Ovary (tissue), 9 donors: ENCODE data around the gene VPS8. TPM values are rescaled to one million over a fixed set of nuclear protein-coding genes. Genes with fewer than 3 reads are reported as not detected.

Experiments used
- DNase-seq, 5 donors: peaks; one replicate each; pipeline ENCODE4 v3.0.0-alpha.2; 2019 to 2020
- H3K27ac ChIP-seq, 2 donors: fragments of 200-600 bp; one replicate each; pipeline versions ENCODE4 v1.5.1 to v1.8.0; 2019 to 2022
- H3K27me3 ChIP-seq: fragments of 200-600 bp; one replicate; pipeline ENCODE4 v1.8.0; 2022
- H3K36me3 ChIP-seq: fragments of 200-600 bp; sonication (generic); one replicate; pipeline ENCODE4 v1.5.1; 2019
- H3K4me1 ChIP-seq: one replicate; pipeline ENCODE4 v1.8.1; 2013; ENCODE audit warnings: mild to moderate bottlenecking, moderate library complexity; ENCODE audit not compliant: insufficient read depth
- H3K4me3 ChIP-seq: fragments of 200-600 bp; sonication (generic); one replicate; pipeline ENCODE4 v1.5.1; 2017
- H3K9me3 ChIP-seq, 2 donors: fragments of 200-600 bp in 1 of 2; sonication (generic) in 1 of 2; one replicate each; pipeline versions ENCODE4 v1.5.1 to v1.8.1; 2013 to 2019; ENCODE audit warnings: mild to moderate bottlenecking in 1 of 2, moderate library complexity in 1 of 2
- CTCF ChIP-seq, 3 donors: fragments of 450-650 bp in 2 of 3; fragments of 200-600 bp in 1 of 3; IDR thresholded peaks; one replicate each; pipeline versions ENCODE4 v1.5.1 to v1.8.0; 2016 to 2022; ENCODE audit warnings: antibody characterized with exemption in 3 of 3, mild to moderate bottlenecking in 1 of 3
- EP300 ChIP-seq: sonication (generic); formaldehyde crosslinking; IDR thresholded peaks from one replicate; pipeline ENCODE4 v1.6.1; 2017; ENCODE audit warnings: antibody characterized with exemption
- POLR2A ChIP-seq: fragments of 450-650 bp; IDR thresholded peaks from one replicate; pipeline ENCODE4 v1.6.1; 2017; ENCODE audit warnings: antibody characterized with exemption, mild to moderate bottlenecking, moderate library complexity
- WGBS, 3 donors: extraction: QIAGEN DNeasy Blood & Tissue Kit in 1 of 3; methylation state at CpG; one replicate each; pipeline versions ENCODE4 v1.1.5 to v1.1.7; 2013 to 2017; 5-methylcytosine and 5-hydroxymethylcytosine counted together
- intact Hi-C, 4 donors: fragments of 100-400 bp; cut with DNase I; formaldehyde crosslinking; loops; one replicate each; pipeline versions ENCODE4 v1.11.0 to v1.15.1; 2022 to 2023
- polyA plus RNA-seq, 2 donors: library from polyadenylated mRNA; stranded (reverse); fragments of 200-250 nt in 1 of 2; fragments of 350-450 nt in 1 of 2; fragmentation: Illumina TruSeq in 1 of 2; extraction: RNeasy Lipid Tissue Mini Kit (QIAGEN cat#74804) in 1 of 2; gene quantifications; one replicate each; pipeline ENCODE4 v1.2.3, GENCODE V29; 2013 to 2014
- total RNA-seq, 7 donors: library from RNA; depleted of rRNA in 2 of 7; stranded (reverse); fragments of >200 nt in 2 of 7; fragmentation: NEBNext Ultra II Directional in 3 of 7; extraction: Animal tissue kit (Norgen Biotek cat#: 25700) in 3 of 7; gene quantifications; one replicate each; pipeline versions ENCODE4 v1.1.0 to v1.2.4, GENCODE V29; 2016 to 2023
- donor health status: DM: no; HTN: no; CAD: no; lungs with moderate emphysema.
- donor health status: DM: no; HTN: no; CAD: no.
- donor health status: Bipolar disorder and iron deficiency.
- donor health status: DM: yes; HTN: yes; CAD: no.
- donor health status: DM: no; HTN: no; CAD: no.
- donor health status: DM: yes; HTN: yes; CAD: no.

Gene VPS8
- total and polyA plus RNA-seq, 9 donors = 15.0 to 58.8 (median 42.7) TPM

GRCh38 chr3:185067173-185067572 is 255.2 kb downstream of the VPS8 start:
- Histone ChIP-seq H3K4me3 (no peak overlapping the region), H3K27ac (no peak overlapping the region), H3K27me3 (no peaks in the 10 kb centered on the region), H3K4me1 (no peaks in the 10 kb centered on the region), H3K9me3 (no peaks in the 10 kb centered on the region), H3K36me3 (no peaks in the 10 kb centered on the region)
- DNase-seq = no peak
- intact Hi-C loops = no loop called here
- TF ChIP-seq EP300 (no peak), POLR2A (no peak), CTCF (IDR thresholded peaks at IDR 0.05) (no peak)
- 92 to 96% (median 92%) methylated on average over 11 of the region's 11 CpGs for WGBS, 3 donors

GRCh38 chr3:185069037-185070030 is 257.4 kb downstream of the VPS8 start:
- H3K4me3 ChIP-seq = no peak overlapping the region
- no peaks in the 10 kb centered on the region for H3K27me3 ChIP-seq
- no peak overlapping the region for H3K27ac ChIP-seq
- TF ChIP-seq EP300 = no peak
- no peak for TF ChIP-seq POLR2A
- TF ChIP-seq CTCF (IDR thresholded peaks at IDR 0.05) = no peak
- DNase-seq = no peak
- WGBS, 3 donors = 71 to 78% (median 73%) methylated on average over 27 to 28 of the region's 28 CpGs
- no peaks in the 10 kb centered on the region for H3K36me3 ChIP-seq
- no peaks in the 10 kb centered on the region for H3K4me1 ChIP-seq
- no peaks in the 10 kb centered on the region for H3K9me3 ChIP-seq
- intact Hi-C loops = loop anchor here in 1 of 4 donors (10.0 kb wide), 1 partner anchor 105 kb away; no protein-coding TSS in a partner anchor

- intact Hi-C loops = loop anchor here in 1 of 4 donors (10.0 kb wide), 1 partner anchor 104 kb away; no protein-coding TSS in a partner anchor
- DNase-seq = no peak
- no peaks in the 10 kb centered on the region for H3K4me1 ChIP-seq
- H3K27me3 ChIP-seq = no peaks in the 10 kb centered on the region
- TF ChIP-seq CTCF (IDR thresholded peaks at IDR 0.05) = no peak
- TF ChIP-seq POLR2A = no peak
- no peak for TF ChIP-seq EP300
- no peaks in the 10 kb centered on the region for H3K9me3 ChIP-seq
- H3K27ac ChIP-seq = no peak overlapping the region
- no peak overlapping the region for H3K4me3 ChIP-seq
- H3K36me3 ChIP-seq = no peaks in the 10 kb centered on the region
- WGBS, 3 donors = 73 to 79% (median 74%) methylated on average over 22 of the region's 22 CpGs
Observed at GRCh38 chr3:185070491-185071286, 258.7 kb downstream of the VPS8 start.

DNA sequence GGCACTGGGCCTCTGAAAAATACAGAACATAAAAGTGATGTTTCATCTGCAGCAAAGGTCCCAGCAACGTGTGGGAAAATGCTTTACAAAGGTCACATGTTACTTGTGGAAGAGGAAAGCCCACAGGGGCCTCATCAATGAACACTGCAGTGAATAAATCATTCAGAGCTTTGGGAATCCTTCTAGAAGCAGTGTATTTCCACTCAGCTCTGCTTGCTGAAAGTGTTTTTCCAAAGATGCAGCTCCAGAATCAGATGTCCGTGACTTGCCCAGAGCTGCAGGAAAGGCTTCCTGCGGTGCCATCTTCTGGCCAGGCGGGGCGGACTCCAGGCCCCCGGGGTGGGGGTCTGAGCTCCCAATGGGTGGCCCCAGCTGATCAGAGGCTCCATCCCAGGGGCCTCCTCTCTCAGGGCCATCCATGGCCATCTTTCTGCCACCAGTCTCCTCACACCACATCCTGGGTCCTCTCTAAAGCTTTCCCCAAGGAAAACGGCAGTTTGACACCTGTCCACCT is 259.4 kb downstream of the VPS8 start:
- no peaks in the 10 kb centered on the region for H3K27me3 ChIP-seq
- no peak for DNase-seq
- 53 to 56% (median 55%) methylated on average over 7 of the region's 7 CpGs for WGBS, 3 donors
- H3K9me3 ChIP-seq = no peaks in the 10 kb centered on the region
- no peak overlapping the region for H3K27ac ChIP-seq
- intact Hi-C loops = loop anchor here in 1 of 4 donors (10.0 kb wide), 1 partner anchor 103 kb away; no protein-coding TSS in a partner anchor
- TF ChIP-seq POLR2A (no peak), CTCF (IDR thresholded peaks at IDR 0.05) (no peak), EP300 (no peak)
- no peak overlapping the region for H3K4me3 ChIP-seq
- no peaks in the 10 kb centered on the region for H3K4me1 ChIP-seq
- no peaks in the 10 kb centered on the region for H3K36me3 ChIP-seq
